Stomach (tissue), 9 donors: ENCODE results near the gene GABBR2. TPM values are rescaled to one million over a fixed set of nuclear protein-coding genes. Genes with fewer than 3 reads are reported as not detected.
A peak's percentile ranks its signal among the peaks of the same experiment; 100 is the strongest.

ENCODE experiments used
- DNase-seq, 2 donors: peaks; one replicate each; pipeline versions ENCODE4 v3.0.0 to v3.0.0-alpha.2; 2013 to 2019
- H3K27ac ChIP-seq, 5 donors: fragments of 200-600 bp in 4 of 5; sonication (generic) in 4 of 5; one replicate each; pipeline ENCODE4 v1.5.1; 2013 to 2019; ENCODE audit warnings: mild to moderate bottlenecking in 1 of 5, moderate library complexity in 1 of 5
- H3K27me3 ChIP-seq, 3 donors: fragments of 200-600 bp; sonication (generic); one replicate each; pipeline ENCODE4 v1.5.1; 2017 to 2019; ENCODE audit warnings: mixed run types in 1 of 3
- H3K36me3 ChIP-seq, 4 donors: fragments of 200-600 bp; sonication (generic); 1 replicate in 3 of 4; 2 replicates in 1 of 4; pipeline ENCODE4 v1.5.1; 2016 to 2019
- H3K4me1 ChIP-seq, 4 donors: fragments of 200-600 bp; sonication (generic); one replicate each; pipeline ENCODE4 v1.5.1; 2016 to 2019
- H3K4me3 ChIP-seq, 4 donors: fragments of 200-600 bp; sonication (generic) in 3 of 4; one replicate each; pipeline ENCODE4 v1.5.1; 2016 to 2019; ENCODE audit warnings: mild to moderate bottlenecking in 1 of 4
- H3K9me3 ChIP-seq, 4 donors: fragments of 200-600 bp; sonication (generic); one replicate each; pipeline ENCODE4 v1.5.1; 2016 to 2019
- CTCF ChIP-seq, 7 experiments: fragments of 450-650 bp in 4 of 7; fragments of 200-600 bp in 3 of 7; sonication (generic) in 3 of 7; IDR thresholded peaks; one replicate each; pipeline ENCODE4 v1.5.1; 2016 to 2019; ENCODE audit warnings: antibody characterized with exemption in 7 of 7, control low read depth in 2 of 7, mild to moderate bottlenecking in 1 of 7
- EP300 ChIP-seq: sonication (generic); formaldehyde crosslinking; IDR thresholded peaks from one replicate; pipeline ENCODE4 v1.6.1; 2017; ENCODE audit warnings: antibody characterized with exemption
- POLR2A ChIP-seq, 4 donors: fragments of 450-650 bp; IDR thresholded peaks; one replicate each; pipeline ENCODE4 v1.6.1; 2016; ENCODE audit warnings: antibody characterized with exemption in 4 of 4, control low read depth in 2 of 4, mild to moderate bottlenecking in 1 of 4, moderate library complexity in 1 of 4
- POLR2AphosphoS5 ChIP-seq, 3 donors: sonication (generic); formaldehyde crosslinking; IDR thresholded peaks; one replicate each; pipeline ENCODE4 v1.6.1; 2016; ENCODE audit warnings: antibody characterized with exemption in 3 of 3
- WGBS, 5 donors: extraction: QIAGEN DNeasy Blood & Tissue Kit in 3 of 5; methylation state at CpG; one replicate each; pipeline versions ENCODE4 v1.1.5 to v1.1.7; 2013 to 2018; 5-methylcytosine and 5-hydroxymethylcytosine counted together
- intact Hi-C: fragments of 100-400 bp; cut with DNase I; formaldehyde crosslinking; loops from one replicate; pipeline ENCODE4 v1.15.1; 2023; ENCODE audit warnings: low total_unique reads
- polyA plus RNA-seq, 3 donors: library from polyadenylated mRNA; stranded (reverse); fragments of 200-250 nt; gene quantifications; one replicate each; pipeline ENCODE4 v1.2.3, GENCODE V29; 2013
- total RNA-seq, 5 donors: library from RNA; depleted of rRNA; stranded (reverse); fragments of >200 nt; gene quantifications; one replicate each; pipeline versions ENCODE4 v1.1.0 to v1.2.3, GENCODE V29; 2014 to 2016
- donor health status: healthy with polysubstance abuse.
- donor health status: Bipolar disorder and iron deficiency.
- donor health status: healthy.

The GABBR2 gene
- total and polyA plus RNA-seq, 8 donors = 0.06 to 0.55 (median 0.08) TPM; not detected in 5

- no peak overlapping the region for H3K4me3 ChIP-seq
- intact Hi-C loops = loop anchor here (10.0 kb wide), 1 partner anchor 457 kb away; no protein-coding TSS in a partner anchor
- no peaks in the 10 kb centered on the region for H3K27me3 ChIP-seq
- WGBS, 5 donors = 81 to 89% (median 83%) methylated on average over 17 of the region's 17 CpGs
- no peak for DNase-seq
- H3K4me1 ChIP-seq = peaks cover 0 to 5% (median 0%) of the 10 kb centered on the region in 4 donors
- TF ChIP-seq EP300 (no peak), POLR2AphosphoS5 (IDR thresholded peaks at IDR 0.05) (no peak), CTCF (IDR thresholded peaks at IDR 0.05) (no peak), POLR2A (IDR thresholded peaks at IDR 0.05) (no peak)
- H3K9me3 ChIP-seq = no peaks in the 10 kb centered on the region
- no peaks in the 10 kb centered on the region for H3K36me3 ChIP-seq
- H3K27ac ChIP-seq = no peak overlapping the region
These were observed 390.5 kb downstream of the GABBR2 start for GRCh38 chr9:98318041-98318790.

GRCh38 chr9:98317134-98317857 is 391.4 kb downstream of the GABBR2 start:
- Histone ChIP-seq H3K36me3 (no peaks in the 10 kb centered on the region), H3K4me3 (no peak overlapping the region), H3K9me3 (no peaks in the 10 kb centered on the region), H3K4me1 (peaks cover 0 to 5% (median 0%) of the 10 kb centered on the region in 4 donors), H3K27ac (no peak overlapping the region), H3K27me3 (no peaks in the 10 kb centered on the region)
- WGBS, 5 donors = 51 to 74% (median 64%) methylated on average over 14 of the region's 14 CpGs
- intact Hi-C loops = loop anchor here (10.0 kb wide), 1 partner anchor 458 kb away; no protein-coding TSS in a partner anchor
- no peak for DNase-seq
- TF ChIP-seq CTCF (IDR thresholded peaks at IDR 0.05) = no peak
- no peak for TF ChIP-seq POLR2A (IDR thresholded peaks at IDR 0.05)
- TF ChIP-seq EP300 = no peak
- TF ChIP-seq POLR2AphosphoS5 (IDR thresholded peaks at IDR 0.05) = no peak

- no peak for TF ChIP-seq POLR2AphosphoS5 (IDR thresholded peaks at IDR 0.05)
- TF ChIP-seq POLR2A (IDR thresholded peaks at IDR 0.05) = no peak
- no peak for TF ChIP-seq CTCF (IDR thresholded peaks at IDR 0.05)
- TF ChIP-seq EP300 = no peak
- no peaks in the 10 kb centered on the region for H3K9me3 ChIP-seq
- intact Hi-C loops = loop anchor here (10.0 kb wide), 1 partner anchor 458 kb away; no protein-coding TSS in a partner anchor
- H3K4me1 ChIP-seq = peaks cover 0 to 5% (median 0%) of the 10 kb centered on the region in 4 donors
- H3K36me3 ChIP-seq = no peaks in the 10 kb centered on the region
- H3K27me3 ChIP-seq = no peaks in the 10 kb centered on the region
- no peak for DNase-seq
- no peak overlapping the region for H3K4me3 ChIP-seq
- WGBS, 5 donors = 79 to 83% (median 81%) methylated on average over 9 of the region's 9 CpGs
- no peak overlapping the region for H3K27ac ChIP-seq
These were observed 392.1 kb downstream of the GABBR2 start for GRCh38 chr9:98316445-98317133.

- Histone ChIP-seq H3K9me3 (no peaks in the 10 kb centered on the region), H3K4me3 (no peak overlapping the region), H3K4me1 (peaks cover 0 to 5% (median 0%) of the 10 kb centered on the region in 4 donors), H3K27me3 (no peaks in the 10 kb centered on the region), H3K36me3 (no peaks in the 10 kb centered on the region), H3K27ac (no peak overlapping the region)
- WGBS, 5 donors = 23 to 36% (median 34%) methylated on average over 8 to 9 of the region's 9 CpGs
- peak; percentile 81 to 93 for DNase-seq
- intact Hi-C loops = loop anchor here (10.0 kb wide), 1 partner anchor 459 kb away; no protein-coding TSS in a partner anchor
- TF ChIP-seq CTCF (IDR thresholded peaks at IDR 0.05) (peak in 5 of 7 experiments; percentile 77 to 85 (median 80)), POLR2A (IDR thresholded peaks at IDR 0.05) (no peak), EP300 (no peak), POLR2AphosphoS5 (IDR thresholded peaks at IDR 0.05) (no peak)
These were observed 393.1 kb downstream of the GABBR2 start for GRCh38 chr9:98315551-98316060.
